ENCODE measurements around the gene ATAD3B.
A peak's percentile ranks its signal among the peaks of the same experiment; 100 is the strongest.
"Not testable (repeated sequence)": the region's sequence is repeated elsewhere in the genome, so short reads cannot be mapped to it uniquely, and the experiment has no call there.

Gene ATAD3B

DNA sequence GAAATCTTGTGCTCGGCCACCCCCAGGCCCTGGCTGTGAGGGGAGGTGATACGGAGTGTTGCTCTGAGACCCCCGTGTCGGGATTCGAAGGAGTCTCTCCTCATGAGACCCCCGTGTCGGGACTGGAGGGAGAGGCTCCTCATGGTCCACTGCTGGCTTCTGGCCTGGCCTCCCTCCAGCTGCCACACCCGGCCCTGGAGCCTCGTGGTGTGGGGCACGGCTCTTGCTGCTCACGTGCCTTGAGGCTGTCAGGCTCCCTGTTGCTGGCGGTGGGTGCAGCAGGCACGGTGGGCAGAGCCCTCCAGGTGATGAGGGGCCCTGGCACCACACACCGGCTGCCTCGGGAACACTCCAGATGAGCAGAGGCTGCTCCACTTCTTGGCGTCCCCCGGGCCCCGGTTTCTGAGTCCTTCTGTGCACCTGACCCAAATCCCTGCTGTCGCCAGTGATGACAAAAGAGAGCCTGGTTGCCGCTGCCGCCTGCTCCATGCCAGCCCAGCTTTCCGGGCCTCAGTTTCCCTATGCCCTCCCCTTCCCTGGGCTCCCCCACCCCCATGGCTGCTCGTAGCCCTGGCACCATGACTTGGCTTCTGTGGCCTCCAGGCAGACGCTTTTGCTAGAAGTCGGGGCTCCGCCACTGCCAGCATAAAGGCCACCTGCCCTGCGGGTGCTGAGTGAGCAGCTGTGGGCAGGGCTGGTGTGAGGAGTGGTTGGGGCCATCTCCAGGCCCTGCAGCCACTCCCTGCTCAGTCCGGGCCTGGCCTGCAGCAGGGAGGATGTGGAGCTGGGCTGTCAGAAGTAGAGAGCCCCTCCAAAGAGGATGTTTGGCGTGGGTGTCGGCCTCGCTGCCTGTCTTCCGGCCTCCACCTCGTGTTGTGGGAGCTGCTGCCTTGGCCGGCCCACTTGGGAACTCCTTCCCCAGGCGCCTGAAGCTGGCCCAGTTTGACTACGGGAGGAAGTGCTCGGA, 57.0 kb downstream of the ATAD3B start:
- no peak for DNase-seq

GRCh38 chr1:1529321-1529720, 57.8 kb downstream of the ATAD3B start:
- no peak for DNase-seq

- no peak for DNase-seq
Measured at GRCh38 chr1:1529936-1530335, 58.4 kb downstream of the ATAD3B start.

DNA sequence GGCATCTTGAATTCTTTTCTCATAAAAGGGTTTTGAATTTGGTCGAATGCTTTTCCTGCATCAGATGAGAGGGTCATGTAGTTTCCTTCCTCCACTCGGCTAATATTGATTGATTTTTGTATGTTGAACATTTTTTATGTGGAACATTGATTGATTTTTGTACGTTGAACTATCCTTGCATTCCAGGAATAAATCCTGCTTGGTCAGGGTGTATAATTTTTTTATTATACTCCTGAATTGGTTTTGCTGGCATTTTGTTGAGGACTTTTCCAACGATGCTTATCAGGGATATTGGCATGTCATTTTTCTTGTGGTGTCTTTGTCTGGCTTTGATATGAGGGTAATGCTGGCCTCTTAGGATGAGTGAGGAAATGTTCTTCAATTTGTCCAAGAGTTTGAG, 60.4 kb downstream of the ATAD3B start:
- DNase-seq, result no peak

DNA sequence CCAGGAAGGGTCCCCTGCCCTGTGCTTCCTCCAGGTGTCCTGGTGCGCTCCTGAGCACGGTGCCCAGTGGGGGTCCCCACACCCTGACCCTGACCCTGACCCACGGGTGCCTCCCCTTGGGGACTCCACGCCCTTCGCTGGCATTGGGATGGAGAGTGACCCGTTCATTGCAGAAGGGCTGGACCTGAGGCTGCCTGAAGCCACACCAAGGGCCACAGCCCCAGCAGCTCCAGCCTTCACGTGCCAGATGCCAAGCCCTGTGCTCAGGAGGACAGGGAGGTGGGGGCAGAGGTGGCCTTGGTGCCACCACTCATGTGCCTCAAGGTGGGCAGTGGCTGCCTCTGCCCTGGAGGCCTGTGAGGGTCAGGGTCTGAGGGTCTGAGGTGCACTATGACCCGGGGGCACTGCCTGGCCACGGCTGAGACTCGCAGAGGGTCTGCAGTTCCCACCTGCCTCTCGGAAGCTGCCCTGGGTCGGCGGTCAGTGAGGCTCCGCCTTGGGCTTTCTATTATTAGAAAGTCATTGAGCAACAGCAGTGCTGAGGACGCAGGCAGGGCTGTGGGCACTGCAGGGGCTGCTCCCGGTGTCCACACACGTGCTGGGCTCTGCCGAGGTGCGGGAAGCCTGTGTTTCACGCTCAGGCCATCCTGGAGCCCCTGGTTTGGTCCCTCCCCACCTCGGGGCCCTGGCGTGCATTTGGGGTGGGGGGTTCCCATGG, 61.8 kb downstream of the ATAD3B start:
- not testable (repeated sequence) for DNase-seq

- not testable (repeated sequence) for DNase-seq
Measured at GRCh38 chr1:1533894-1534291, 62.3 kb downstream of the ATAD3B start.

- DNase-seq, result no peak
Measured at GRCh38 chr1:1534401-1535154, 63.0 kb downstream of the ATAD3B start.

DNA sequence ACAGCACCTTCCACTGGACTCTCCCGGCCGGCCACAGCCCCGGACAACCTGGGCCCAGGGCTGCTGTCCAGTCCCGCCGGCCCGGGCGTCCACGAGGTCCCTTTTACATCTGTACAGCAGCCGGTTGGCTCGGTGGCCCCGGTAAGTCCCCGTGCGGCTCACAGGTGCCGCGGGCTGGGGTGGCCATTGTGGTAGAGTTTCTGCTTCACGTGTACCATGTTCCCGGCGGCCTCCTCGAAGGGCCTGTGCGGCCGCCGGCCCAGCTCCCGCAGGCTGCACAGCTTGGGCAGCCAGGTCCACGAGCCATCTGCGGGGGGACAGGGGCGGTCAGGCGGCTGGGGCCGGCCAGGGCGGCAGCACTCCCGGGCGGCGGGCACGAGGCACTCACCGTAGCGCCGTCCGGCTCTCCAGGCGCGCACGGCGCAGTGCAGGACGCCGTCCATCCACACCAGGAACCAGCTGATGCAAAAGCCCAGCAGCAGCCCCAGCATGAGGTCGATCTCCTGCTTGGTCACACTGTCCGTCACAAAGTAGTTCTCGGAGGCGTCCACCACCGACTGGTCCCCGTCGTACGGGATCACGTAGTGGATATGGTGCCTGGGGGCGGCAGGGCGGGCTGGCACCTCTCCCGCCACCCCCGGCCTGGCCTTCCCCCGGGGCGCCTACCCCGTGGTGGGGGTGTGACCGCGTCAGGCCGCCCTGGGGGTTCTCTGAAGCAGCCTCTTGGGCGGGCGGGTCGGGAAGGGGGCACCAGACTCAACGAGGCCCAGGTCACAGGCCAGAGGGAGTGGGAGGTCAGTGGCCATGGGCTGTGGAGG, 63.8 kb downstream of the ATAD3B start:
- no peak for DNase-seq

DNA sequence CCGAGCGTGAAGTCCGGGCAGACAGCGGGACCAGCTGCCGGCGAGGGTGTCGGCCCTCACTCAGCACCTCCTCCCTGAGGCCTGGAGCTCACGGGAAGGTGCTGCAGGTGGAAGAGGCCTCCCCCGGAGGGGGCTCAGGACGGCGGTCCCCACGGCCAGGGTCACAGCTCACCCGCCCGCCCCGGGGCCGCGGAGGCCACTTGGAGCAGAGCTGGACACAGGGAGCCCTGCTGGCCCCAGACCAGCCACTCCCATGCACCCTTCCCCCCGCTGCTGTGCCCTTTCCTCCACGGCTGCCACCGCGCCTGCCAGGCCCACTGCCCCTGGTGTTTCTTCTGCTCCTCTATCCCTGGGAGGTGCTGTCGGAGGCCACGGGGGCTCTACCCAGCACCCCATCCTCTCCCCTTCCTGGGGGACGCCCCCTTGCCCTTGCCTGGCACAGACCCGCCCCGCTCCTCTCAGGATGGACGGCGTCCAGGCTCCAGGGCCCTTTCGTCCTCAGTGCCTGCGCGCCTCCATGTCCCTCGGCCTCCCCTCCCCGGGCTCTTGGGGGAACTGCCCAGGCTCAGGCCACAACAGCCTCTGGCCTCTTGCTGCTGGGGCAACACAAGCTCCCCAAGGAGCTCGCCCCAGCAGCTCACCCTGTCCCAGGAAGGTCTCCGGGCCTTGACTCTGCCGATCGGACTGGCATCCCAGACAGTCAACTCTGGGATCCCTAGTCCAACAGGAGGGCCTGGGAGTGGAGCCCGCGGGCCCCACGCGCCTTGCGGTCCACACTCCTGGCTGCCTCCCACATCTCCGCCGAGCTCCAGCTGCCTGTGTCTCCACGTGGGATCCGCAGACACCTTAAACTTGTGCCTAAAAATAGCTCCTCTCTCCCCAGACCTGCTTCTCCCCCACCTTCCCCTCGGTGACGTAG, 64.7 kb downstream of the ATAD3B start:
- peak in 3 of 58 donors; percentile 10 to 35 (median 30) for DNase-seq

DNA sequence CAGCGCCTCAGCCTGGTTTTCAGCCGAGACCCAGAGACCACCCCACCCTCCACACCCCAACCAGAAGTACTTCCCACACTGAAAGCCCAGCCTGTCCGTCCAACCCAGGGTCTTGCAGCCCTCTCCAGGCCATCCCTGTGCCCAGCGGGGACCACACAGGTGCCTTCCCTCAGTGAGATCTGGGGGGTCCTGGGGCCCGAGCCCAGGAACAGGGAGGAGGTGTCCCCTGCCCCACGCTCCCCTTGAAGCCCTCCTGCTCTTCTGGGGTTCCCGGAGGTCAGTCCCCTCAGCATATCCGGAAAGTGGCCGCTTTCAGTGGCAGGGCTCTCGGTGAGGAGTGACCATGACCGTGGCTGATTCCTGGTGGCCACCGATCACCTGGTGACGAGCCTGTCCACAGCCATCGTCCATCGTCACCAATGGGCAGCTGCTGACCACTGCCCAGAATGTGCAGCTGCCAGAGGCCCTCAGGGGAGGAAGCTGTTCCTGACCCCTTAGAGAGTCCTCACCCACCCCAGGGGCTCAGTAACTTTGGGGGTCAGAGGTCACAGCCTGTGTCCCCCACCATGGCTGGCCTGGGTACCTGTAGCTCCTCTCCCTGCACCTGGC, 65.5 kb downstream of the ATAD3B start:
- no peak for DNase-seq

- peak in 1 of 58 donors; percentile 4 for DNase-seq
Measured at GRCh38 chr1:1537626-1538250, 66.2 kb downstream of the ATAD3B start.

DNA sequence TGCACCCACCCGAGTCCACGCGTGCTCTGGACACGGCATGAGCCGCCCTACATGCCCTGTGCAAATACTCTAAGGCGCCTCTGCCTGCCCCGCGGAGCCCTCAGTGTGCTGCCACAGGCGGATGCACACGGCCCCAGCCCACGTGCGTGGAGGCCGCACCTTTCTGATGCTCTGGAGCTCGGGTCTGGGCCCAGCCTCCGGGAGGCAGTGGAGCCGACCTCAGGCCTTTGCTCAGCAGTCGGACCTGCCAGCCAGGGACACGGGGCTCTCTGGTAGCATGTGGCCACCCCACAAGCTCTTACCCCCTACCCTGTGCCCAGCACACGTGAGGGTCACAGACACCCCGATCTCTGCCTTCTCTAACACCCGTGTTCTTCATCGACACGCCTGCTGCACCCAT, 66.8 kb downstream of the ATAD3B start:
- no peak for DNase-seq

GRCh38 chr1:1538989-1539309, 67.4 kb downstream of the ATAD3B start:
- DNase-seq, result no peak

DNA sequence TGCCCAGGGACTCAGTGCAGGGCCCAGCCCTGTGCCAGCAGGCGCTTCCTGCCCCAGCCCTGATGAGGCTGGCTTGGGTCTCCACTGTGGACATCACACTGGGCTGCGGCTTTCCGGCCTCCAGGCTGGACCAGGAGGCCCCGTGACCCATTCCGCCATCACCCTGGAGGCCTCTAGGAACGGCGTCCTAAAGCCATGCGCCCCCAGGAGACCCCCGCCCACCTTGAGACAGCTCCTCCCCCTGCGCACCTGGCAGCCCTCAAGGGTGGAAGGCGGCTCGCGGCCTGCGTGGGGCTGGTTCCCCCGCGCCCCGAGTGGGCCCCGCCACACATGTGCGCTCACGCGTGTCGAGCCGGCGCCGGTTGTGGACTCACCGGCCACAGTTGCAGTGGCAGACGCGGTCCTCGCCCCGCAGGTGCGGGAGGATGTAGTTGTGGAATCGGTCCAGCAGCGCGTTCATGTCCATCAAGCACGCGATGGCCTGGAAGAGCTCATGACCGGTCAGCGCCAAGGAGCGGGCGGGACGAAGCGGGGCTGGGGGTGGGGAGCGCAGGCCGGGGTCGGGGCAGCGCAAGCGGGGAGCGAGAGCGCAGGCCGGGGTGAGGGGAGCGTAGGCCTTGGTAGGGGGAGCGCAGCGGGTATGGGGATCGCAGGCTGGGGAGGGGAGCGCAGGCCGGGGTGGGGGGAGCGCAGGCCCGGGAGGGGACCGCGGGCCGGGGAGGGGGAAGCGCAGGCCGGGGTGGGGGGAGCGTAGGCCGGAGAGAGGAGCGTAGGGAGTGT, 67.9 kb downstream of the ATAD3B start:
- DNase-seq, result peak in 8 of 58 donors; percentile 11 to 39 (median 24)

- DNase-seq, result peak in 57 of 58 donors; percentile 10 to 90 (median 67)
Measured at GRCh38 chr1:1540090-1540817, 68.7 kb downstream of the ATAD3B start, which contains the start of gene TMEM240. TSS of gene TMEM240 (minus strand) at chr1:1540624. CDS start at chr1:1540346, 278 bp downstream.

GRCh38 chr1:1540818-1541628, 69.5 kb downstream of the ATAD3B start:
- no peak for DNase-seq
